Activated naive CD8-positive, alpha-beta T cell treated with anti-CD3 and anti-CD28 coated beads, Interleukin-2, amount 50 U/mL, for 24 hours (primary cell): ENCODE measurements around the gene RETREG1.
A peak's percentile ranks its signal among the peaks of the same experiment; 100 is the strongest.
"Not testable (repeated sequence)": the region's sequence is repeated elsewhere in the genome, so short reads cannot be mapped to it uniquely, and the experiment has no call there.

ENCODE experiments used
- ATAC-seq: fragments of 150-1000 bp; cut with Tn5 transposase; one replicate; pipeline ENCODE4 v1.10.0; 2021
- DNase-seq: peaks from one replicate; pipeline ENCODE4 v3.0.0; 2021
- H3K27ac Mint-ChIP-seq: one replicate; pipeline ENCODE4 v1.8.0; 2021; ENCODE audit warnings: mild to moderate bottlenecking, mixed read lengths
- H3K27me3 Mint-ChIP-seq: one replicate; pipeline ENCODE4 v1.8.0; 2021; ENCODE audit warnings: mixed read lengths
- H3K36me3 Mint-ChIP-seq: one replicate; pipeline ENCODE4 v1.8.0; 2021; ENCODE audit warnings: low read depth, mixed read lengths
- H3K4me1 Mint-ChIP-seq: one replicate; pipeline ENCODE4 v1.8.0; 2021; ENCODE audit warnings: mixed read lengths
- H3K4me3 Mint-ChIP-seq: one replicate; pipeline ENCODE4 v1.8.0; 2021; ENCODE audit warnings: mild to moderate bottlenecking, moderate library complexity, mixed read lengths
- H3K9me3 Mint-ChIP-seq: one replicate; pipeline ENCODE4 v1.8.0; 2021; ENCODE audit warnings: mixed read lengths

Gene RETREG1

DNA sequence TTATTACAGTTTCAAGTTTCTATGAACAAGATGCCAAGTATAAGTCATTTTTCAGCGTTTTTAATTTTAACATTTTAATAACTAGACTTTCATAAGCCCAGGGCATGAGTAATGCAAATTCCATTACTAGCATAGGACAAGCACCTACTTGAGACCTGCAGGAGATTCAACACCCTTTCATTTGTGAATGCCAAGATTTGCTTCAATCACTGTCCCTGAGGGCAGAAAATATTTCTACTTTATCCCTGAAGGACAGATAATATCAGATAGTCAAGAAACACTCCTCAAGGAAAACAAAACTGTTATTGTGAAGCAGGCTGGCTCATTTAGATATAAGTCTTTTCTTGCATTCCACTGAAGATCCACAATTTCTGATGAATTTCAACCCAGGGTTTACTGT lies 123.5 kb downstream of the RETREG1 start:
- Mint-ChIP-seq H3K4me1 (peaks cover 23% of the 10 kb centered on the region), H3K27me3 (no peaks in the 10 kb centered on the region), H3K9me3 (peaks cover 20% of the 10 kb centered on the region), H3K27ac (no peak overlapping the region), H3K36me3 (peaks cover 22% of the 10 kb centered on the region), H3K4me3 (no peak overlapping the region)
- ATAC-seq (no peak), DNase-seq (no peak)

DNA sequence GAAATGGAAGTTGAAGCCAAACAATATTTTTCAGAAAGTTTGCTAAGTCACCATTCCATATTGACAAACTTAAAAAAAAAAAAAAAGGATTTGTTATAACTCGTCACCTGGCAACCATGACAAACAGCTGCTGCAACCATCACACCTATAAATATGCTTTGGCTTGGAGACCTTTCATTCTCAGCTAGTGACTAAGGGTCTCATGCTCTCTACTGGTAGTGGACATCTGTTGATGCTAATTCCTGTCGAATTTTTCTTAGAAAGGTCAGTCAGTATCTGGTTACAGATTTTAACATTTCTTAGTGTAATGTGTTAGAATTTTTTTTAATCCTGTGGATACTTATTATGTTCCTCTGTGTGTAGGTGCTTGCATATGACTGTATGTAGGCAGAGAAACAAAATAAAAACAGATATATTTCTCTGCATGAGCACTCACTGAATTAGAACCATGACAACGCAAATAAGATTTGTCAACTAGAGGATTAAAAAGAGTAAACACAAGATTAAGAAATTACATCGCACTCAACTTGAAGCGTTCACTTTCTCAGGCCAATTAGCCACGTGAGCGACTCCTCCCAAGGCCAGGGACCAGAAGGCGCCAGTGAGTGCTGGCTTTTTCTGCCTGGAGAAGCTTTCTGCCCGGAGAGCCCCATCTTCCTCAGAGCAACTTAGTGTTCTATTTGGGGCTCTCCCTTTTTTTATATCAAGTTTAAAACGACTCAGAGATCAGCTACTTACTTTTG lies 124.2 kb downstream of the RETREG1 start:
- Mint-ChIP-seq H3K9me3 (peaks cover 20% of the 10 kb centered on the region), H3K4me3 (no peak overlapping the region), H3K36me3 (peaks cover 16% of the 10 kb centered on the region), H3K27ac (no peak overlapping the region), H3K4me1 (peaks cover 23% of the 10 kb centered on the region), H3K27me3 (no peaks in the 10 kb centered on the region)
- ATAC-seq (no peak), DNase-seq (no peak)

- ATAC-seq: no peak
- Mint-ChIP-seq H3K4me1 (peaks cover 29% of the 10 kb centered on the region), H3K36me3 (peaks cover 10% of the 10 kb centered on the region), H3K27ac (no peak overlapping the region), H3K9me3 (peaks cover 9% of the 10 kb centered on the region), H3K4me3 (no peak overlapping the region), H3K27me3 (no peaks in the 10 kb centered on the region)
- DNase-seq: no peak
Observed at GRCh38 chr5:16490911-16491310, 125.9 kb downstream of the RETREG1 start.

- H3K9me3 Mint-ChIP-seq: peaks cover under 1% of the 10 kb centered on the region
- no peaks in the 10 kb centered on the region for H3K36me3 Mint-ChIP-seq
- ATAC-seq: peak; percentile 63
- no peaks in the 10 kb centered on the region for H3K27me3 Mint-ChIP-seq
- no peak overlapping the region for H3K4me3 Mint-ChIP-seq
- no peak for DNase-seq
- peaks cover 23% of the 10 kb centered on the region for H3K4me1 Mint-ChIP-seq
- H3K27ac Mint-ChIP-seq: no peak overlapping the region
Observed at GRCh38 chr5:16489322-16489791, 127.4 kb downstream of the RETREG1 start.

- DNase-seq (no peak), ATAC-seq (no peak)
- Mint-ChIP-seq H3K9me3 (no peaks in the 10 kb centered on the region), H3K27ac (no peak overlapping the region), H3K27me3 (no peaks in the 10 kb centered on the region), H3K36me3 (no peaks in the 10 kb centered on the region), H3K4me1 (peaks cover 18% of the 10 kb centered on the region), H3K4me3 (no peak overlapping the region)
Observed at GRCh38 chr5:16487456-16487855, 129.3 kb downstream of the RETREG1 start.

DNA sequence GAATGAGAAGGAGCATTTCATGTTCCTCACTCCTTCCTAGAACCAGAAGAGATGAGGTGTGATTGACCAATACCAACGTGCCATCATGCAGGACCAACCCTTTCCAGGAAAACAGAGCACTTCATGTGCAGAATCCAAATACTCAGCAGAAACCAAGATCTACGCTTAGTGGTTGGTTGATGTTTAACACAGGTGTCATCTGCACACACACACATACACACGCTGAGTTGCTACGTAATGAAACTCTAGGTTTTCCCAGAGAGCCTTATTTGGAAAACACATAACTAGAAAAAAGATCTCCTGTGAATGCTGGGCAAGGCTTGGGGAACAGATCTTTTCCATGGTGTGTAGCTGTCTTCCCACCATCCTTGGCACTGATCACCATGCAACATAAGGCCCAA lies 130.1 kb downstream of the RETREG1 start:
- Mint-ChIP-seq H3K4me3 (no peak overlapping the region), H3K9me3 (no peaks in the 10 kb centered on the region), H3K27me3 (no peaks in the 10 kb centered on the region), H3K4me1 (peaks cover 15% of the 10 kb centered on the region), H3K27ac (no peak overlapping the region), H3K36me3 (no peaks in the 10 kb centered on the region)
- ATAC-seq: no peak
- no peak for DNase-seq

GRCh38 chr5:16485656-16486055 lies 131.1 kb downstream of the RETREG1 start:
- no peak overlapping the region for H3K27ac Mint-ChIP-seq
- no peak for DNase-seq
- no peaks in the 10 kb centered on the region for H3K9me3 Mint-ChIP-seq
- peaks cover 15% of the 10 kb centered on the region for H3K4me1 Mint-ChIP-seq
- no peak for ATAC-seq
- no peaks in the 10 kb centered on the region for H3K27me3 Mint-ChIP-seq
- peaks cover 6% of the 10 kb centered on the region for H3K36me3 Mint-ChIP-seq
- no peak overlapping the region for H3K4me3 Mint-ChIP-seq

DNA sequence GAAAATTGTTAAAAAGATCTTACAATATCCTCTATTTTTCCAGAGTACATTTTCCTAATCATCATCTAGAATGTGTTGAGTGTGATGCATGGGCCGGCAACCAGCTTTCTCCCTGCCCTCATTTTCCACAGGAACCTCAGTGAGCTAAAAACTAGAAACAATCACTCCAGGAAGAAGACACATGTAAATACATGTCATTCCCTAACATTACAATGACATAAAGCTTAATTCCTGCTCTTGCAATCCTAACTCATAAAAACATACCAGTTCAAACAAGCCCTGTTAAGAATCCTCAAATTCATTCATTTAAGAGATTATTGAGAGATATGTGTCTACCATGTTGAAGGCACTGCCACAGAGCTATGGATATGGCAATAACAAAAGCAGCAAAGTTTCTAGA lies 132.7 kb downstream of the RETREG1 start:
- no peak overlapping the region for H3K4me3 Mint-ChIP-seq
- peaks cover 12% of the 10 kb centered on the region for H3K36me3 Mint-ChIP-seq
- H3K27me3 Mint-ChIP-seq: no peaks in the 10 kb centered on the region
- H3K27ac Mint-ChIP-seq: no peak overlapping the region
- no peaks in the 10 kb centered on the region for H3K9me3 Mint-ChIP-seq
- peaks cover 10% of the 10 kb centered on the region for H3K4me1 Mint-ChIP-seq
- DNase-seq (no peak), ATAC-seq (no peak)

- no peaks in the 10 kb centered on the region for H3K9me3 Mint-ChIP-seq
Observed at GRCh38 chr5:16483361-16483760, 133.4 kb downstream of the RETREG1 start.

GRCh38 chr5:16482891-16483290 lies 133.9 kb downstream of the RETREG1 start:
- no peaks in the 10 kb centered on the region for H3K9me3 Mint-ChIP-seq
- H3K36me3 Mint-ChIP-seq: peaks cover 13% of the 10 kb centered on the region
- H3K4me3 Mint-ChIP-seq: no peak overlapping the region
- no peak overlapping the region for H3K27ac Mint-ChIP-seq
- DNase-seq (no peak), ATAC-seq (no peak)
- H3K27me3 Mint-ChIP-seq: no peaks in the 10 kb centered on the region
- H3K4me1 Mint-ChIP-seq: peaks cover 10% of the 10 kb centered on the region

More at GRCh38 chr5:16483361-16483760, 133.4 kb downstream of the RETREG1 start:
- Mint-ChIP-seq H3K4me1 (peaks cover 10% of the 10 kb centered on the region), H3K4me3 (no peak overlapping the region), H3K36me3 (peaks cover 13% of the 10 kb centered on the region), H3K27me3 (no peaks in the 10 kb centered on the region), H3K27ac (no peak overlapping the region)
- DNase-seq (no peak), ATAC-seq (no peak)

DNA sequence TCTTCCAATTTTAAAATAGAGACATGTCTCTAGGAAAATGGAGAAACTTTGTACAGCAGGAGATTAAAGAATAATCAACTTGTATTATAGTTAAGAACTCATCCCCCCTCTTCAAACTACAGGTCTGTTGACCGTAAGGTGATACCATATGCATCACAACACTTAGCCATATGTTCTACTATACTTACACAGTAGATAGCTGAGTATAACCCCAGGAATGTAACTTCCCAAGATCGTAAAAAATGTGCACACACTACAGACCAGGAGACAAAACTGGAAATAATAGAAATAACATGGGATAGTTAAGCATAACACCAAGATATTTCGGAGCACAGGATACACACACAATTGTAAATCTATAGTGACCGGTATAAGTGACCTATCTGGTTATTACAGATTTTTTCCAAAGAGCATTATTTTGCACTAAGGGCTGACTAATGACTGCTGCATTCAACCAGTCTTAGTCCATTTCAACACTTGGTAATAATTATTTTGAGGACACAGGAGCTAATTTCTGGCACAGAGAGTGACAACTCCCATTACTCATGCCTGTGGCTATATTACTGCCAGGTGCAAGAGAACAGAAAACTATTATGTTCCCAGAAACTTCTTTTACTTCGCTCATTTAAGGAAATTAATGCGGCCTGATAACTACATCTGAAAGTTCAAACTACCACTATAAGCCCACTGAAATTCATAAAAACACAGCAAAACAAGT lies 135.8 kb downstream of the RETREG1 start:
- peaks cover 4% of the 10 kb centered on the region for H3K4me1 Mint-ChIP-seq
- peaks cover 18% of the 10 kb centered on the region for H3K36me3 Mint-ChIP-seq
- DNase-seq: no peak
- H3K27me3 Mint-ChIP-seq: no peaks in the 10 kb centered on the region
- no peak overlapping the region for H3K4me3 Mint-ChIP-seq
- no peaks in the 10 kb centered on the region for H3K9me3 Mint-ChIP-seq
- no peak for ATAC-seq
- no peak overlapping the region for H3K27ac Mint-ChIP-seq

GRCh38 chr5:16480144-16480543 lies 136.7 kb downstream of the RETREG1 start:
- Mint-ChIP-seq H3K4me3 (no peak overlapping the region), H3K36me3 (peaks cover 20% of the 10 kb centered on the region), H3K27ac (no peak overlapping the region), H3K27me3 (no peaks in the 10 kb centered on the region), H3K4me1 (peaks cover 4% of the 10 kb centered on the region), H3K9me3 (no peaks in the 10 kb centered on the region)
- no peak for ATAC-seq
- DNase-seq: no peak

GRCh38 chr5:16477541-16477940 lies 139.3 kb downstream of the RETREG1 start:
- Mint-ChIP-seq H3K27ac (no peak overlapping the region), H3K4me1 (no peaks in the 10 kb centered on the region), H3K27me3 (no peaks in the 10 kb centered on the region), H3K36me3 (peaks cover 23% of the 10 kb centered on the region), H3K9me3 (no peaks in the 10 kb centered on the region), H3K4me3 (no peak overlapping the region)
- DNase-seq (no peak), ATAC-seq (no peak)

- H3K9me3 Mint-ChIP-seq, H3K27me3 Mint-ChIP-seq, H3K4me1 Mint-ChIP-seq, DNase-seq, H3K4me3 Mint-ChIP-seq, H3K27ac Mint-ChIP-seq, ATAC-seq: not testable (repeated sequence)
- H3K36me3 Mint-ChIP-seq: peaks cover 23% of the 10 kb centered on the region
Observed at GRCh38 chr5:16476417-16476816, 140.4 kb downstream of the RETREG1 start.

- H3K27ac Mint-ChIP-seq: no peak overlapping the region
- ATAC-seq: no peak
Observed at GRCh38 chr5:16471387-16471786, 145.4 kb downstream of the RETREG1 start.

More at GRCh38 chr5:16471387-16471786, 145.4 kb downstream of the RETREG1 start:
- Mint-ChIP-seq H3K9me3 (no peaks in the 10 kb centered on the region), H3K4me1 (peaks cover 35% of the 10 kb centered on the region), H3K27me3 (no peaks in the 10 kb centered on the region), H3K4me3 (no peak overlapping the region), H3K36me3 (peaks cover 18% of the 10 kb centered on the region)
- DNase-seq: no peak
